ENCODE data around the gene BGN.
A peak's percentile ranks its signal among the peaks of the same experiment; 100 is the strongest.

BGN gene

GRCh38 chrX:153539171-153539978 lies 44.6 kb downstream of the BGN start:
- TF ChIP-seq CTCF (IDR thresholded peaks at IDR 0.05; ENCODE audit: extremely low read depth, missing control alignments), result peak; percentile 79
- peak; percentile 73 for DNase-seq (ENCODE audit: low spot score)

- no peak for DNase-seq (ENCODE audit: low spot score)
- no peak for TF ChIP-seq CTCF (IDR thresholded peaks at IDR 0.05; ENCODE audit: extremely low read depth, missing control alignments)
These were observed 45.2 kb downstream of the BGN start for GRCh38 chrX:153539979-153540358.

- DNase-seq (ENCODE audit: low spot score), result no peak
- TF ChIP-seq CTCF (IDR thresholded peaks at IDR 0.05; ENCODE audit: extremely low read depth, missing control alignments), result no peak
These were observed 49.9 kb downstream of the BGN start for GRCh38 chrX:153544727-153545126.

- no peak for DNase-seq (ENCODE audit: low spot score)
- TF ChIP-seq CTCF (IDR thresholded peaks at IDR 0.05; ENCODE audit: extremely low read depth, missing control alignments), result no peak
These were observed 51.6 kb downstream of the BGN start for GRCh38 chrX:153546386-153546785.

GRCh38 chrX:153547195-153547594 lies 52.4 kb downstream of the BGN start:
- DNase-seq (ENCODE audit: low spot score), result no peak
- no peak for TF ChIP-seq CTCF (IDR thresholded peaks at IDR 0.05; ENCODE audit: extremely low read depth, missing control alignments)

GRCh38 chrX:153549231-153549630 lies 54.5 kb downstream of the BGN start:
- no peak for TF ChIP-seq CTCF (IDR thresholded peaks at IDR 0.05; ENCODE audit: extremely low read depth, missing control alignments)
- no peak for DNase-seq (ENCODE audit: low spot score)

- TF ChIP-seq CTCF (IDR thresholded peaks at IDR 0.05; ENCODE audit: extremely low read depth, missing control alignments), result no peak
- DNase-seq (ENCODE audit: low spot score), result no peak
These were observed 55.0 kb downstream of the BGN start for GRCh38 chrX:153549807-153550206.

Data from GM20000 (cell line).